ENCODE data around the gene PRSS3.
"Not testable (repeated sequence)": the region's sequence is repeated elsewhere in the genome, so short reads cannot be mapped to it uniquely, and the experiment has no call there.

Gene PRSS3

GRCh38 chr9:33787839-33788238 is 7.5 kb upstream of the PRSS3 start:
- DNase-seq, result no peak

- DNase-seq, result not testable (repeated sequence)
These were observed 5.9 kb upstream of the PRSS3 start for GRCh38 chr9:33789429-33789828.

GRCh38 chr9:33791117-33791516 is 4.2 kb upstream of the PRSS3 start:
- DNase-seq, result no peak

GRCh38 chr9:33793496-33793895 is 1.9 kb upstream of the PRSS3 start:
- not testable (repeated sequence) for DNase-seq

GRCh38 chr9:33794560-33794959 is 801 bp upstream of the PRSS3 start:
- DNase-seq, result no peak

GRCh38 chr9:33795819-33796218 is 458 bp downstream of the PRSS3 start:
- DNase-seq, result no peak

GRCh38 chr9:33796679-33797078 is 1.3 kb downstream of the PRSS3 start:
- not testable (repeated sequence) for DNase-seq

- no peak for DNase-seq
These were observed 2.5 kb downstream of the PRSS3 start for GRCh38 chr9:33797837-33798236.

- DNase-seq, result no peak
These were observed 3.2 kb downstream of the PRSS3 start for GRCh38 chr9:33798545-33798944.

- DNase-seq, result no peak
These were observed 4.8 kb downstream of the PRSS3 start for GRCh38 chr9:33799928-33800704.

- DNase-seq, result no peak
These were observed 5.5 kb downstream of the PRSS3 start for GRCh38 chr9:33800886-33801285.

- not testable (repeated sequence) for DNase-seq
These were observed 6.7 kb downstream of the PRSS3 start for GRCh38 chr9:33801943-33802500.

GRCh38 chr9:33804196-33804595 is 8.8 kb downstream of the PRSS3 start:
- DNase-seq, result not testable (repeated sequence)

GRCh38 chr9:33807156-33807555 is 11.8 kb downstream of the PRSS3 start:
- DNase-seq, result not testable (repeated sequence)

- not testable (repeated sequence) for DNase-seq
These were observed 13.6 kb downstream of the PRSS3 start for GRCh38 chr9:33808979-33809322.

GRCh38 chr9:33809506-33809905 is 14.1 kb downstream of the PRSS3 start:
- DNase-seq, result no peak

- no peak for DNase-seq
These were observed 18.6 kb downstream of the PRSS3 start for GRCh38 chr9:33813712-33814641.

GRCh38 chr9:33815781-33816180 is 20.4 kb downstream of the PRSS3 start:
- no peak for DNase-seq

GRCh38 chr9:33816327-33817252 is 21.2 kb downstream of the PRSS3 start, which contains the start of gene UBE2R2:
UBE2R2 (plus strand) TSS chr9:33817160; CDS start chr9:33817758, 598 bp downstream.
- peak; percentile 92 for DNase-seq

GRCh38 chr9:33817327-33818166 is 22.2 kb downstream of the PRSS3 start:
- DNase-seq, result peak; percentile 31

- peak; percentile 46 for DNase-seq
These were observed 22.9 kb downstream of the PRSS3 start for GRCh38 chr9:33818167-33818846.
